GM19452 (cell line): Measurements from ENCODE around the gene SLC17A2.

Source experiments
- ATAC-seq: cut with Tn5 transposase; IDR thresholded peaks from one replicate; pipeline ENCODE4 v1.9.1; 2021; ENCODE audit not compliant: unreplicated experiment

The SLC17A2 gene, protein sequence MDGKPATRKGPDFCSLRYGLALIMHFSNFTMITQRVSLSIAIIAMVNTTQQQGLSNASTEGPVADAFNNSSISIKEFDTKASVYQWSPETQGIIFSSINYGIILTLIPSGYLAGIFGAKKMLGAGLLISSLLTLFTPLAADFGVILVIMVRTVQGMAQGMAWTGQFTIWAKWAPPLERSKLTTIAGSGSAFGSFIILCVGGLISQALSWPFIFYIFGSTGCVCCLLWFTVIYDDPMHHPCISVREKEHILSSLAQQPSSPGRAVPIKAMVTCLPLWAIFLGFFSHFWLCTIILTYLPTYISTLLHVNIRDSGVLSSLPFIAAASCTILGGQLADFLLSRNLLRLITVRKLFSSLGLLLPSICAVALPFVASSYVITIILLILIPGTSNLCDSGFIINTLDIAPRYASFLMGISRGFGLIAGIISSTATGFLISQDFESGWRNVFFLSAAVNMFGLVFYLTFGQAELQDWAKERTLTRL

DNA sequence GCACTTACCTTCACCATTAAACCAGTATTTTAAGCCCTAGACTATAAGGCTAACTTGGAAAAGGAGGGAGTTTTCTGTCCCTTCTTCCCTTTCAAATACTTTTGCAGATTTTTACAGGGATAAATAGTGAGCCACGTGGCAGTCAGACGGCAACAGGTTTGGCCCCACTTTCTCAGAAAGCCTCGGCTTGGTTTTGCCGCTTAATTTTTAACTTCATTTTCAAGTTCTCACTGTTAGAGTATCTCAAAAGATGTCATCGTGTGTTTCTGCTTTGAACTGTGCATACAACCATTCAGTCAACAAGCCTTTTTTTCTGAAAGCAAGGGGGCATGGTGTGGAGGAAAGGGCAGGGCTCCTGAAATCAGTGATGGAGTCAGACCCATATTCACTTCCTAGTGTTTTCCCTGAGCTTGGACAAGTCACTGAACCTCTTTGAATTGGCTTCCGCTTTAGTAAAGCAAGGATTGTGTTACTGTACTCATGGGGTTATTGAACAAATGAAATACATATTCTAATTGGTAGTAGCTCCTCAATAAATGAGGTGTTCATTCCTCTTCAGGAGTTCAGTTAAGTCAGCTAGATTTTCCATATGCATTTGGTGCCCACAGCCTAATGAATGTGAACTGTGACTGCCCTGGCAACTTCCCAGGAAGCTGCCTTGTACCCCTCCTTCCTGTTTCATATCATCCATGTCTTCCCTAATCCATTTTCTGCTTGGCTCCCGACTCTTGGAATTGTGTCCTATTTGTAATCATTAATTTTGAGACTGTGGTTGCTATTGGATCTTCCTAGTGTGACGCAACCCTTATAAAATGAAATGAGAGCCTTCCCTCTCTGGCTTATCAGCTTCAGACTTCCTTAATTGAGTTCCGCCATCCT, at the start of gene SLC17A2:
Gene SLC17A2 (minus strand): TSS at position 160 of the 879 bp plus-strand sequence. CDS start 4,895 bp downstream, outside the sequence.
- no peak for ATAC-seq

DNA sequence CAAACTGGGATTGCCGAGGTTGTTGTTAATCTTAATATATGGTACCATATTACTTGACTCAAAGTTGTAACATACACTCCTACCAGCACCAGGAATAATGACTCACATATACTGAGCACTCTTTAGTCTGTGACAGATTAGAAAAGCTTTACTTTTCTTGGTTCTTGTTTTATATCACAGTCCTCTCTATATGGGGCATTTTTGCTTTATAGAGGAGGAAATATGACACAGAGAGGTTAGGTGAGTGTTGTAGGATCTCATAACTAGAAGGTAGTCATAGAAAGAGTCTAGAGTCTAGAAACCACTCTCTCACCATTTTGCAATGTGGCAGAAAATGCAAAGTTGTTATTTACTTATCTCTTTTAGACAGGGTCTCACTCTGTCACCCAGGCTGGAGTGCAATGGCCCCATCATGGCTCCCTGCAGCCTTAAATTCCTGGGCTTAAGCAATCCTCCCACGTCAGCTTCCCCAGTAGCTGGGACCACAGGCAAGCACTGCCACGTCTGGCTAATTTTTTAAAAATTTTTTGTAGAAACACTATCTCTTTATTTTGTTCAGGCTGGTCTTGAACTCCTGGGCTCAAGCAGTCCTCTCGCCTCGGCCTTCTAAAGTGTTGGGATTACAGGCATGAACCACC, 45.6 kb upstream of the SLC17A2 start:
- no peak for ATAC-seq

DNA sequence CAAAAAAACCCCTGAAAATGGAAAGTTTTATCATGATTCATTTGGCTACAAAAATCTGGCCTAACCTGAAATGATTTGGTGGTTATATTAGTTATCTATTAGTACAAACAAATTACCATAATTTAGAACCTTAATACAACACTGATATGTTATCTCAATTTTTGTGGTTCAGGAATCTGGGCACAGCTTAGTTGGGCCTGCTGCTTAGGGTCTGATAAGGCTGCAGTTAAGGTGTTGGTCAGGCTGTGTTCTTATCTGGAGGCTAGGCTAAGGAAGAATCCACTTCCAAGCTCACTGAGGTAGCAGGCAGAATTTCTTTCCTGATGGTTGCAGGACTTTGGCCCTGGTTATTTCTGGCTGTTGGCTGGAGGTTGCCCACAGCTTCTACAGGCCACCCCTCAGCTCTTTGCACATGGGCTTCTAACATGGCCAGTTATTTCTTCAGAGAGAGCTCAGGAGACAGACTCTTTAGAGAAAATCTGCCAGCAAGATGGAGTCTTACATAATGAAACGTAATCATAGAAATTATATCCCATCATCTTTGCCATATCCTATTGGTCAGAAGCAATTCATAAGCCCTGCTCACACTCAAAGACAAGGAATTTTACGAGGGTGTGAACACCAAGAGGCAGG, 43.5 kb upstream of the SLC17A2 start:
- no peak for ATAC-seq

DNA sequence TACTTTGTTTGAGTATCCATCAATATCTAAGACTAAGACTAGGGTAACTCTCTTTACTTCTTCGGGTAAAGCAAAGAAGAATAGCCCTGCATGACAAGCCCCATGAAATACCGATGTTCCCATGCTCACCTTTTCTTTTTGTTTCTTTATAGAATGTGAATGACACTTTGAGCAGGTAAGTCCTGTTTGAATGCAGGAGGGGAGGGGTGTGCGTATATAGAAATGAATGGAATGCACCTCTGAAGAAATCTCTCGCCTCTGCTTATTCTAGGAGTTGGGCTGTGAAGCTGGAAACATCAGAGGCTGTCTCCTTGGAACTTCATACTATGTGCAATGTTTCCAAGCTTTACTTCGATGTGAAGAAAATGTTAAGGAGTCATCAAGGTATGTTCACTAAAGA, 42.4 kb upstream of the SLC17A2 start:
- ATAC-seq, result no peak

DNA sequence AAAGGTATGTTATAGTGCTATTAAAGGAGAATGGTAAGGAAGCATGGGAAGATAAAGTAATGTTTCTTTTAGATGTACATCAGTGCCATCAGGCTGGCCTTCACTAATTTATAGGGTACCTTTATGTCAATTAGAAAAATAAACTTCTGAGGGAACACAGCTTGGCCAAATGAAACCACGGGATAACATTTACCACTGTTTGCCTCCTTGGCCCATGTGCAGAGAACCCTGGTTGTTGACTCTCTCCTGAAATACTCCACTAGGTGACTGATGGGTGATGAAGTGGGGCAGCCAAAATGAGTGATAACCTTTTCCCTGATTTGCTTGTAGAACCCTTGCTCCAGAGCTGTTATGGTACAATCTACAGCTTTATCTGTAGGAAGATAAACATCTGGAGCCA, 41.6 kb upstream of the SLC17A2 start:
- ATAC-seq, result no peak

DNA sequence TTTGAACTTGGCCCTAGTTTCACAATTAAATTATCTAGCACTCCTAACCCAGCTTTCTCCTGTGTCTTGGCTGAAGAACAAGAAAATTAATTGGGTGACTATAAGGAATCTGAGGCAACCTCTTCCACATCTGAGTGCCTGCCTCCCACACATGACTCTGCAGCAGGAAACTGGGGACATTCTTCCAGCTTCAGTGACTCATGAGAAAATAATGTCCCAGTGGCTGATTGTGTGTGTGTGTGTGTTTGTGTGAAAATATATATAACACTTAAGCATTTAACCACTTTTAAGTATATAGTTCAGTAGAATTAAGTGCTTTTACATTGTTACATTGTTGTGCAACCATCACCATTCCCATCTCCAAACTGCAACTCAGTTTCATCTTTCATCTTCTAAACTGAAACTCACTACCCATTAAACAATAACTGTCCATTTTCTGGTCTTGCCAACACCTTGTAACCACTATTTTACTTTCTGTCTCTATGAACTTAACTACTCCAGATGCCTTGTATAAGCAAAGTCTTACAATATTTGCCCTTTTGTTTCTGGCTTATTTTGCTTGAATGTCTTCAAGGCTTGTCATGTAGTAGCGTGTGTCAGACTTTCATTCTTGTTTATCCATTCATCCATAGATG, 40.8 kb upstream of the SLC17A2 start:
- ATAC-seq, result no peak

DNA sequence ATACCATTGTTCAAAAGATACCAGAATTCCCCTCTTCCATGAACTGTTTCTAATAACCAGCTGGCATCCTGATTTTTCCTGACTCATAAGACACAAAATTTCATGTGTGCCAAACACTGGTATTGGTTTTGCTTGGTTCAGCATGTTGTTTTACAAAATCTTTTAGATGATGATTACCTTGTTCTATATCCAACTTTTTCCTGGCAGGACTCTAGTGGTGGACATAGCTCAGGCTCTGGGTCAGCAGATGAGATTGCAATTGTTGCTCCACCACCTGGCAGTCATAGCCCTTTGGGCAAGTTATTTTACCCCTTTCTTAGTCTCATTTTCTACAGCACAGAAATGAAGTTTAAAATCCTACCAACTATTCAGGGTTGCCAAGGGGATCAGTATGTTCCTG, 38.3 kb upstream of the SLC17A2 start:
- no peak for ATAC-seq

DNA sequence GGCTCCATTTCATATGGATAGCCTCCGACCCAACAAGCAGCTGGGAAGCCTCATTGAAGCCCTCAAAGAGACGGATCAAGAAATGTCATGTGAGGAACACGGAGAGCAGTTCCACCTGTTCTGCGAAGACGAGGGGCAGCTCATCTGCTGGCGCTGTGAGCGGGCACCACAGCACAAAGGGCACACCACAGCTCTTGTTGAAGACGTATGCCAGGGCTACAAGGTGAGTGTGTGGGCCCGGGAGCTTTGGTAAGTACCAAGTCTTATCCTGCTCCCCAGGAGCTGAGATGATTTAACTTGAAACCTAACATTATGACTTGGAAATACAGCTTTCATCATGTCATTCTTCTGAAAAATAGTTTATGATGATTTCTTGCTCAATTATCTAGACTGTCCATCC, 36.2 kb upstream of the SLC17A2 start:
- no peak for ATAC-seq

DNA sequence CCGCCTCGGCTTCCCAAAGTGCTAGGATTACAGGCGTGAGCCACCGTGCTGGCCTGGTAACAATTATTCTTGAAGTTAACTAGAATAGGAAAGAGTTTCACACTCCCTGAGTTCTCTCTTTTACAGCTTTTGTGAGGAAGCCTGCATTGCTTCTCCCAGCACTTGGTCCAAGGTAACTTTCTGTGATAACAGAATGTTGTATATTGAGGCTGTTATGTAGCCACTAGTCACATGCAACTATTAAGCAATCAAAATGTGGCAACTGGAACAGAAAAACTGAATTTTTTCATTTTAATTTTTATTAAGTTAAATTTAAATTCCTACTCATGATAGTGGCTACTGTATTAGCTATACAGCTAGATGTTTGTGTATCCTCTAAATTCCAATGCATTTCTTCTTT, 34.6 kb upstream of the SLC17A2 start:
- ATAC-seq, result no peak

DNA sequence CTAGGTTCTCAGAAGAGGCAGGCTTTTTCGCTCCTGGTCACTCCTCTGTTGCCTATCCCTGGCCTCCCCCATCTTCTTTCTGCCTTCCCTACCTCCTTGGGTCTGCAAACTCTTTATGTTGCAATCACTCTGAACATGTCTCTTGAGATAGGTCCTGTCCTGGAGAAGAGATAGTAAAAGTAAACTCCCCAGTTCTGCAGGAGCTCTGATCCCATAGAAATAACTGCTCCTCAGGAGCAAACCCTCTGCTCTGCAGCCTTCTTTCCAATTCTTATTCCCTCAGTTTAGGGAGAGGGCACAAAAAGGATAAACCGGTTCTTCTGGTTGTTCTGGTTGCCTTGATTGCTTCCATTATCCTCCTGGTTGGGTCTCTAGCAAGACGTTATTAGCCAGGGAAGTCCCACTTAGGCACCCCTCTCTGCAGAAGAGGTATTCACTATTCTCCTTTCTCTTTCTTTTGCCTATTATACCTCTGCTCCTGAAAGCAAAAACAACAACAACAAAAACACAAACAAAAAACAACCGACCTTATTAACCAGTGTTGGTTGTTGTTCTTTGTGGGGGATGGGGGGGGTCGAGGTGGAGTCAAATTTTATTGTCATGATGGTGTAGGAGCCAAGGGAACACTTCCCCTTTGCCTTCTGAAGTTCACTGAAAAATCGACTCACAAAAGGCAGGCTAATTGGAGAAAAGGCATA, 33.1 kb upstream of the SLC17A2 start:
- ATAC-seq, result no peak

DNA sequence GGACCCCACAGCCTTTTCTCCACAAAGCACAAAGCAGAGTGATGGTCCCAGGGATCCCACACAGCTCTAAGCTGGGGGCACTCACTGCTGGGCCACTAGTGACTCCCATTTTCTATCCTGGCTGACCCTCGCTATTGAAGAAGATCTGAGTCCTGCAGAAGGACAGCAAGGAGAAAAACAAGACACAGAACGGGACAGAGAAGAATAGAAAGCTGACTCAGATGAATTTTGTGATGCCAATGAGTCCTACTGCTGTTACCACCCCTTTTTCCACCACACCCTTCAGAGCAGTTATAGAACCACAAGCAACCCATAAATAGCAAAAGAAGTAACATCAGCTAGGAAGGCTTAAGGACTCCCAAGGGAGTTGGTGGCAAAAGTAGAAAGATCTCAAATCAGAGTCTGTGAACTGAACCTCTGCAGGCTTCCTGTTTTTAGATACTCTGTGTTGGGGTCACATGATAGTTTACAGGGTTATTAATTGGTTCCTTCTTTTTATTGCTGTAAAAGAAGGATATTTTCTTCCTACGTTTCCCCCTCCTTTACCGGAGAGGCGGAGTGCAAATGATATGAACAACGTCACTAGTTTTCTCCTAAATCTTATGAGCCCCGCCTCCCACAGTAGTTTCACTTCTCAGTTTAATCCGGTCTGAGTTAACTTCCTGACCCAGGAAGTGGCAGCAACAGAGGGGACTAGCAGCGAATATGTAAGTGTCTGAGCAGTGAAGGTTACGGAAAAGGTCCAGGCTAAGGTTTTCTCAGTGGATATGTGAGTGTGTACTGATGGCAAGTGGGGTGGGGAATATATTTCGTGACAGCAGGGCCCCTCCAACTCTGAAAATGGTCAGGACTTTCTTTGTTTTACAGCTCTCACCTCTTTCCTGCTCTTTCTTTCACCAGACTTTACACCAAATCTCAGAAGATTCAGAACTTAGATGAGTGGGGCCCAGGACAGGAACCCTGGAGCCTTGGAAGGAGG, 31.9 kb upstream of the SLC17A2 start, which contains the start of gene TRIM38:
Gene TRIM38 (plus strand): TSS at position 654 of the 979 bp plus-strand sequence. CDS start 3,721 bp downstream, outside the sequence.
- peak; percentile 75 for ATAC-seq

DNA sequence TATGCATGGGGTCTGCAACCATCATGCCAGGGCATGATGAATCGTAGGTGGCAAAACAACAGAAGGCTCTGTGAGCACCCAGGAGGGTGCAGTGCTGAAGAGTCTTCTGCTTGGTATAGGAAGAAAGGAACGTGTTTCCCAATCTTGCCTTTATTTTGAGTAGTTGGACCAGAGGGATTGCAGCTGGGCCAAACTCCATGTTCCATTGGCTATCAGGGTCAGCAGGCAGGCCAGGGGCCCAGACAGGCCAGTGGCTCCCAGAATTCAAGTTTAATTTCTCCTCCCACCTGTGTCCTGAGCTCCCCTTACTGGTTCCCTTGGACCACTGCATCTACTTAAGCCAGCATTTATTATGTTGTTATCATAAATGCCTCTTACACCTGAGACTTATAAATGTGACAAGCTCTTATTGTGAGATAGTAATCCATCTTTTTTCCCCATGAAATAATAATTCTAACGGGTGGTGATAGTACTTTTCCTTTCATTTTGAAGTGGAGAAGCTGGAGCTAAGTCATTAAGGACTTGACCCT, 31.2 kb upstream of the SLC17A2 start:
- no peak for ATAC-seq

DNA sequence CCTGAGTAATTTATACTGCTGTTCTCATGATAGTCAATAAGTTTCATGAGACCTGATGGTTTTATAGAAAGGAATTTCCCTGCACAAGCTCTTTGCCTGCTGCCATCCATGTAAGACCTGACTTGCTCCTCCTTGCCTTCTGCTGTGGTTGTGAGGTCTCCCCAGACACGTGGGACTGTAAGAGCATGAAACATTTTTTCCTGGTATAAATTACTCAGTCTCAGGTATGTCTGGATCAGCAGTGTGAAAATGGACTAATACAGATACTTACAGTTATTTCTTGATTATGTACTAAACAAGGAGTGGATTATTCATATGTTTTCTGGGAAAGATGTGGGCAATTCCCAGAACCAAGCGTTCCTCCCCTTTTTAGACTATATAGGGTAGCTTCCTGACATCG, 30.2 kb upstream of the SLC17A2 start:
- ATAC-seq, result no peak

DNA sequence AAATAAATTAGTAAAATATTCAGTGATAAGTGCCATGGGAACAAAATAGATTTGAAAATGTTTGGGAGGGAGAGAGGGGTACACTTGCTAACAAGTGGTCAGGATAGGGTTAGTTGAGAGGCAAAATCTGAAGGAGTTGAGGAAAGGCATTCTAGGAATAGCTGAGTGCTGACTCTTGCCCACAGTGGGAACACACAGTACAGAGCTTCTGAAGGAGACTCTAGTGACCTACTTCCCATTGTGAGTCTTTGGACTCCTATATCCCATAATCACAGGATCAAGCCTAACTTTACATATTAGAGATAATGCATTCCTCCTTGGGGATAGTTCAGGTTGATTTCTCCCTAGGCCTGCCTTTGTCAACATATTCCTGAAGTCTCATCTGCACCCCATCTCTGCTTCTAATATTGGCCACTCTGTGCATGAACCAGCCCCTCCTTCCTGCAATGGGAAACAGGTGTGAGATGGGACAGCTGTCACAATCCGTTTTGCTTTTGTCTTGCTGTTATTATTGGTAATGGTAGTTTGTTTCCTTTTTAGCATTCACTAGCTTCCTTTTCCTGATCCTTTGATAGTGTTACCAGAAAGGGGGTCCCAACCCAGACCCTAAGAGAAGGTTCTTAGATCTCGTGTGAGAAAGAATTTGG, 29.5 kb upstream of the SLC17A2 start:
- ATAC-seq, result no peak

DNA sequence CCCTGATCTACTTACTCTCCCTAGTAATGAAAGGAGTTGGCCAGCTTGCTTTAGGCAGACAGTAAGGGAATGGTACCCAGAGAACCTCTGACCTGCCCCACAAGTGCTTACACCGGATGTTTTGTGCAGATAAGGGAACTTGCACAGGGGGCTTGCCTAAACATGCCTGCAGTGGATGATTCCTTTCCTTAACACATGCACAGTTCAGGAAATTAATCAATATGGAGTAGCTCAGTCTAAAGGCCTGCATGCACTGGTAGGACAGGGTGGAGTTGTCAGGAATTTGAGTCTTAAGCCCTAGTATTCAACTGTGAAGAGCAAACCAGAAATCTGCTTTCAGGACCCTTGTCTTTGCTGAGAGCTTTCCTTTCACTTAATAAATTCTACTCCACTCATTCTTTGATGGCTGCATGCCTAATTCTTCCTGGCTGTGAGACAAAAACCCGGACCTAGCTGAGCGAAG, 28.2 kb upstream of the SLC17A2 start:
- ATAC-seq, result no peak

DNA sequence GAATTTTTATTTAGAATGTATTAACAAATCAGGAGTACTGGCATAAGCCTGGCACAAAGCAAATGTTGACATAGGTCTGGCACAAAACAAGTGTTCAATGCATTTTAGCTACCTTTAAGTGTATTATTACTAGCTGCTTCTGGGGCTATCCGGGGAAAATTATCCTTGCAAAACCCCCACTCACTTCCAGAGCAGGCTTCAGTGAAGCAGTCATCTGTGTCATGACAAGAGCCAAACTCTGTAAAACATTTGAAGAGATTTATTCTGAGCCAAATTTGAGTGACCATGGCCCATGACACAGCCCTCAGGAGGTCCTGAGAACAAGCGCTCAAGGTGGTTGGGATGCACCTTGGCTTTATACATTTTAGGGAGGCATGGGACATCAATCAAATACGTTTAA, 25.7 kb upstream of the SLC17A2 start:
- ATAC-seq, result no peak

DNA sequence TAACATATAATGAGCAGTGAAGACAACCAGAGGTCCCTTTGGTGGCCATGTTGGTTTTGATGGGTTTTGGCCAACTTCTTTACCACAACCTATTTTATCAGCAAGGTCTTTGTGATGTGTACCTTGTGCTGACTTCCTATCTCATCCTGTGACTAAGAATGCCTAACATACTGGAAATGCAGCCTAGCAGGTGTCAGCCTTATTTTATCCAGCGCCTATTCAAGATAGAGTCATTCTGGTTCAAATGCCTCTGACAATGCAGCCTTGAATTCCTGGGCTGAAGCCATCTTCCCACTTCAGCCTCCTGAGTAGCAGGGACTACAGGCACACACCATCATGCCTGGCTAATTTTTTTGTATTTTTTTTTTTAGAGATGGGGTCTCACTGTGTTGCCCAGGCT, 24.3 kb upstream of the SLC17A2 start:
- no peak for ATAC-seq

DNA sequence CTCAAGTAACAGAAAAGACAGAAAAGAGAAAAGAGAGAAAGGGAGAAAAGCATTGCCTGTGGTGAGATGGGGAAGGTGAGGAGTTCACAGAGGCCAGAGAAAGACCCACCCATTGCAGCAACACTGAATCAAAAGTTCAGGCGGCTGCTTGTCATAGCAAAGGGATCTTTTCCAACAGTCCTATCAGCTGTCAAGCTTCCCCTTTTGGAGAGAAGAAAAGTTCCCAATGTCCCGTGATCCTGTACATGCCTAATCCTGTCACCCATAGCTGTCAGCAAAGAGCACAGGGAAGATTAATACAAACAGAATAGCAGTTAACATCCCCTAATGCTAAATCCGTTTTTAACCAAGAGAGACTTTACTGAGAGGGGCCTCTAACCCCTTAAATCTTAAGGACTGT, 23.2 kb upstream of the SLC17A2 start:
- ATAC-seq, result no peak
